Activated naive CD8-positive, alpha-beta T cell treated with anti-CD3 and anti-CD28 coated beads, Interleukin-2, amount 10 ng/mL, durations not matched to agents 7 days and 5 days (primary cell): ENCODE data around the gene ZGLP1. TPM values are rescaled to one million over a fixed set of nuclear protein-coding genes. Genes with fewer than 3 reads are reported as not detected.
A peak's percentile ranks its signal among the peaks of the same experiment; 100 is the strongest.

Experiments
- ATAC-seq: fragments of 150-1000 bp; cut with Tn5 transposase; one replicate; pipeline ENCODE4 v1.10.0; 2021; ENCODE audit warnings: low read depth, moderate library complexity
- POLR2A ChIA-PET: fragments of 350-600 bp; sonication (Branson Sonifier 250); formaldehyde crosslinking; loops from one replicate; lab custom pipeline; 2021; ENCODE audit warnings: antibody characterized with exemption; lab: Charles Lee
- DNase-seq: peaks from one replicate; pipeline ENCODE4 v3.0.0; 2021
- H3K27ac Mint-ChIP-seq: one replicate; pipeline ENCODE4 v1.8.0; 2022; ENCODE audit warnings: mild to moderate bottlenecking, mixed read lengths
- H3K27me3 Mint-ChIP-seq: one replicate; pipeline ENCODE4 v1.8.0; 2022; ENCODE audit warnings: mild to moderate bottlenecking, moderate library complexity, mixed read lengths
- H3K36me3 Mint-ChIP-seq: one replicate; pipeline ENCODE4 v1.8.0; 2021; ENCODE audit warnings: mild to moderate bottlenecking, mixed read lengths
- H3K4me1 Mint-ChIP-seq: one replicate; pipeline ENCODE4 v1.8.0; 2021; ENCODE audit warnings: mixed read lengths
- H3K4me3 Mint-ChIP-seq: one replicate; pipeline ENCODE4 v1.8.0; 2022; ENCODE audit warnings: mild to moderate bottlenecking, moderate library complexity, mixed read lengths
- H3K9me3 Mint-ChIP-seq: one replicate; pipeline ENCODE4 v1.8.0; 2021; ENCODE audit warnings: mixed read lengths
- total RNA-seq, 2 experiments: library from RNA; stranded (reverse); gene quantifications; one replicate each; pipeline ENCODE4 v1.2.3, GENCODE V29; 2021

The ZGLP1 gene
- total RNA-seq, 2 experiments from 2014 or later, result 3.9 to 5.0 TPM

- Mint-ChIP-seq H3K9me3 (no peaks in the 10 kb centered on the region), H3K4me3 (no peak overlapping the region), H3K36me3 (peaks cover 15% of the 10 kb centered on the region), H3K4me1 (peaks cover 4% of the 10 kb centered on the region), H3K27ac (no peak overlapping the region), H3K27me3 (no peaks in the 10 kb centered on the region)
- DNase-seq (no peak), ATAC-seq (no peak)
- POLR2A ChIA-PET, result interaction anchor here (0.6 to 0.7 kb wide), 2 partner anchors 614 to 1238 kb away, joined by 3 read pairs; partner anchors contain the start of gene ELOF1
Observed at GRCh38 chr19:10320602-10321416, 11.2 kb upstream of the ZGLP1 start.

- peaks cover 11% of the 10 kb centered on the region for H3K4me1 Mint-ChIP-seq
- POLR2A ChIA-PET, result interaction anchor here (1.1 to 1.4 kb wide), 2 partner anchors 14 to 70 kb away, joined by 3 read pairs; partner anchors contain the start of gene RAVER1
- DNase-seq (no peak), ATAC-seq (no peak)
- H3K9me3 Mint-ChIP-seq, result no peaks in the 10 kb centered on the region
- H3K27me3 Mint-ChIP-seq, result no peaks in the 10 kb centered on the region
- peaks cover 15% of the 10 kb centered on the region for H3K36me3 Mint-ChIP-seq
- H3K27ac Mint-ChIP-seq, result no peak overlapping the region
- H3K4me3 Mint-ChIP-seq, result no peak overlapping the region
Observed at GRCh38 chr19:10318807-10319682, 9.4 kb upstream of the ZGLP1 start.

- Mint-ChIP-seq H3K4me1 (peaks cover 11% of the 10 kb centered on the region), H3K36me3 (peaks cover 15% of the 10 kb centered on the region), H3K4me3 (no peak overlapping the region), H3K27ac (no peak overlapping the region), H3K9me3 (no peaks in the 10 kb centered on the region), H3K27me3 (no peaks in the 10 kb centered on the region)
- POLR2A ChIA-PET, result interaction anchor here (1.1 to 1.6 kb wide), 3 partner anchors 15 to 71 kb away, joined by 3 to 7 read pairs (median 3); partner anchors contain the start of gene RAVER1
- ATAC-seq, result no peak
- no peak for DNase-seq
Observed at GRCh38 chr19:10317857-10318462, 8.3 kb upstream of the ZGLP1 start.

GRCh38 chr19:10317045-10317856 lies 7.6 kb upstream of the ZGLP1 start:
- Mint-ChIP-seq H3K9me3 (no peaks in the 10 kb centered on the region), H3K4me1 (peaks cover 11% of the 10 kb centered on the region), H3K27me3 (no peaks in the 10 kb centered on the region), H3K36me3 (peaks cover 15% of the 10 kb centered on the region), H3K27ac (no peak overlapping the region), H3K4me3 (no peak overlapping the region)
- POLR2A ChIA-PET, result interaction anchor here (1.4 to 1.6 kb wide), 2 partner anchors 16 to 72 kb away, joined by 3 to 7 read pairs; partner anchors contain the start of gene RAVER1
- ATAC-seq, result no peak
- DNase-seq, result no peak

GRCh38 chr19:10316229-10317044 lies 6.8 kb upstream of the ZGLP1 start:
- DNase-seq, result no peak
- POLR2A ChIA-PET, result interaction anchor here (1.6 to 2.2 kb wide), 2 partner anchors 17 to 46 kb away, joined by 7 to 8 read pairs; partner anchors contain the start of genes ICAM1 and RAVER1
- ATAC-seq, result no peak
- H3K36me3 Mint-ChIP-seq, result peaks cover 11% of the 10 kb centered on the region
- peak overlapping the region; percentile 77 for H3K27ac Mint-ChIP-seq
- no peaks in the 10 kb centered on the region for H3K27me3 Mint-ChIP-seq
- H3K4me1 Mint-ChIP-seq, result peaks cover 11% of the 10 kb centered on the region
- peak overlapping the region; percentile 93 for H3K4me3 Mint-ChIP-seq
- H3K9me3 Mint-ChIP-seq, result no peaks in the 10 kb centered on the region

- H3K4me3 Mint-ChIP-seq, result peak within 1 kb of the TSS; percentile 93
- no peaks in the 10 kb centered on the region for H3K27me3 Mint-ChIP-seq
- peaks cover 11% of the 10 kb centered on the region for H3K4me1 Mint-ChIP-seq
- POLR2A ChIA-PET, result interaction anchor here (0.7 to 2.2 kb wide), 3 partner anchors 18 to 380 kb away, joined by 4 to 8 read pairs (median 5); partner anchors contain the start of genes ICAM1 and RAVER1
- H3K9me3 Mint-ChIP-seq, result no peaks in the 10 kb centered on the region
- DNase-seq (peak; percentile 91), ATAC-seq (peak; percentile 86)
- H3K36me3 Mint-ChIP-seq, result peaks cover 11% of the 10 kb centered on the region
- H3K27ac Mint-ChIP-seq, result peak within 1 kb of the TSS; percentile 78
Observed at GRCh38 chr19:10315335-10316214, 6.0 kb upstream of the ZGLP1 start, which contains the start of gene FDX2. FDX2 (minus strand) TSS chr19:10316015; CDS start chr19:10315996, 19 bp downstream.

- POLR2A ChIA-PET, result no interaction called here
- Mint-ChIP-seq H3K4me1 (no peaks in the 10 kb centered on the region), H3K27me3 (peaks cover 3% of the 10 kb centered on the region), H3K4me3 (no peak overlapping the region), H3K9me3 (no peaks in the 10 kb centered on the region), H3K36me3 (no peaks in the 10 kb centered on the region), H3K27ac (no peak overlapping the region)
- ATAC-seq (no peak), DNase-seq (no peak)
Observed at GRCh38 chr19:10306327-10306726, 3.3 kb downstream of the ZGLP1 start.

GRCh38 chr19:10305139-10305806 lies 4.3 kb downstream of the ZGLP1 start:
- no peak overlapping the region for H3K4me3 Mint-ChIP-seq
- POLR2A ChIA-PET, result no interaction called here
- H3K4me1 Mint-ChIP-seq, result no peaks in the 10 kb centered on the region
- H3K9me3 Mint-ChIP-seq, result no peaks in the 10 kb centered on the region
- H3K36me3 Mint-ChIP-seq, result no peaks in the 10 kb centered on the region
- ATAC-seq (no peak), DNase-seq (no peak)
- peaks cover 6% of the 10 kb centered on the region for H3K27me3 Mint-ChIP-seq
- no peak overlapping the region for H3K27ac Mint-ChIP-seq

- Mint-ChIP-seq H3K9me3 (no peaks in the 10 kb centered on the region), H3K36me3 (peaks cover 3% of the 10 kb centered on the region), H3K4me1 (peaks cover 6% of the 10 kb centered on the region), H3K27me3 (peaks cover 26% of the 10 kb centered on the region), H3K27ac (no peak overlapping the region), H3K4me3 (no peak overlapping the region)
- ATAC-seq (no peak), DNase-seq (no peak)
- POLR2A ChIA-PET, result no interaction called here
Observed at GRCh38 chr19:10299545-10300458, 9.8 kb downstream of the ZGLP1 start.
